OCI-M2 (cell line): ENCODE measurements around the gene ZNF316.
"Not testable (repeated sequence)": the region's sequence is repeated elsewhere in the genome, so short reads cannot be mapped to it uniquely, and the experiment has no call there.

ENCODE experiments used
- DNase-seq: peaks from one replicate; lab custom pipeline; 2025; ENCODE audit not compliant: unreplicated experiment; lab: John Stamatoyannopoulos, UW

The ZNF316 gene

DNA sequence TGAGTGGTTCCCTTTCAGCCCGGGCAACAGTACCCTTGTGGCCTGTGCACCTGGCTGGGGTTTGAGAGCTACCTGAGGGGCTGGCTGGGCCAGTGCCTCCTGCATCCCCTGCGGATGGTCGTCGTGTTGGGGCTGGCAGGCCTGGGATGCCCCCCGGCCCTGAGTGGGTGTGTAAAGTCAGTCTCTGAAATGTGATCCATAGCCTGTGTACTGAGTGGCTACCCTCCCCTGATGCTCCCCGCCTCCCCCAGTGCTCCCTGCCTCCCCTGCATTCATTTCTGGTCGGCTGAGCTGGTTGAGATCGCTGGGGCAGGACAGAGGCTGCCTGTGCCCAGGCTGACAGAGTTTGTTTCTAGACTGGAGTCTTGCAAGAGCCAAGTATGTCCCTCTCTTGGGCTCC, 9.3 kb downstream of the ZNF316 start:
- DNase-seq = no peak

DNA sequence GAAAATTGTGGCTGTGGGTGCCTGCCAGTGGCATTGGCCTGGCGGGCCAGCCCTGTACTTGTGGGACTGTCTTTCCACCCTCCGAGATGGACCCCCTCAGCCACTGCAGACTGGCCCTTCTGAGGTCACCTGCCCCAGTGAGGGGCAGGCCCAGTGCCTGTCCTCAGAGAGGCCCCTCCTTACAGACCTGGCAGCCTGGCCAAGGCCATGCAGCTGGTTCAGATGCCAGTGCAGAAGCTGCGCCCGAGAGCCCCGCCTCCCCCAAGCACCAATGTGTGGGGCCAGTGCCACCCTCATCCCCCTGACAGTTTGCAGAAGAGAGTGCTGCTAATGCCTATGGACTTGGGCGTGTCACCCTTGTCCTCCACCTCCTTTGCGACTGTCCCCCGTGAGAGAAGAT, 10.0 kb downstream of the ZNF316 start:
- no peak for DNase-seq

DNA sequence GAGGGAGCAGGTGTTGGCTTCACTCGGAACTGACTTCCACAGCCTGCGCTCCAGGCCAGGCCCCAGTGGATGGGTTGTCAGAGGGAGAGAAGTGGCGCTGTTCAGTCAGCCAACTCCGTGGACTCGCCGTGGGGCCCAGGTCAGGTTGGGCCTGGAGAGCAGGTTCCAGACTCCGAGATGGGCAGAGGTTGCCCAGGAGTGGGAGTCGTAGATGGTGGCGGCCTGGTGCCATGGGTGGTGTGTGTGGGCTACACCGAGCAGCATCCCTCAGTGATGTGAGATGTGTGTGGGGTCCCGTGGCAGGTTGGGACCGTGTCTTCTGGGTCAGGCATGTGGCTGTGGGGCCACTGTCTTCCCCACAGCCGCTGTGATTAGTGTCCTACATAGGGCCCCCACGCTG, 10.4 kb downstream of the ZNF316 start:
- no peak for DNase-seq

DNA sequence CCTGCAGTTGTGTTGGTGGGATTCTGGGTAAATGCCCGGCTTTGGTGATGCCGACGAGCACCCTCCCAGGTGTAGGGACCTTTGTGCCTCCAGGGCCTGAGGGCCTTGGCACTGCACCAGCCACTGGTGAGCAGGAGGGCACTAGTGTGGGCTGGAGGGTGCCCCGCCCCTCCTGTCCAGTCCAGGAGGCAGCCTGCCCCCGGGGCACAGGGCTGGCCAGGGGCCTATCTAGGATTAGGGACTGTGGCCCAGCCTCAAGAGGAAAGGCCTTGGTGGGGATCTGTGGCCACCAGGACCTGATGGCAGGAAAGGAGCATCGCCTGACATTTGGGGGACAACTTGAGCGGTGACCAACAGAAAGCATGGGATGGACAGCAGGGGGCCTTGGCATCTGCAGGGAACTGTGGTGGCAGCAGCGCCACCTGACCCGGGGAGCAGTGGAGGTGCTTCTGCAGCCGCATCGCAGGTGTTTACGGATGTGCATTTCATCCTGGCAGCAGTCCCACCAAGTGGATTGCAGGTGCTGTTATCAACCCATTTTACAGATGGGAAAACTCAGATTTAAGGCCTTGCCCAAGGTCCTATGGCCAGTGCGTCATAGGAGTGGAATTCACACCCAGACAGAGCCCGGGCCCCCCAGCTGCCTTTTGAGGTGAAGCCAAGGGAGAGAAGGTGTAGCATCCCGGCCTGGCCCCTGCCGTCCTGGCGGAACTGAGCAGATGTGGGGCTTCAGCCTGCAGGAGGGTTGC, 11.1 kb downstream of the ZNF316 start:
- DNase-seq = no peak

DNA sequence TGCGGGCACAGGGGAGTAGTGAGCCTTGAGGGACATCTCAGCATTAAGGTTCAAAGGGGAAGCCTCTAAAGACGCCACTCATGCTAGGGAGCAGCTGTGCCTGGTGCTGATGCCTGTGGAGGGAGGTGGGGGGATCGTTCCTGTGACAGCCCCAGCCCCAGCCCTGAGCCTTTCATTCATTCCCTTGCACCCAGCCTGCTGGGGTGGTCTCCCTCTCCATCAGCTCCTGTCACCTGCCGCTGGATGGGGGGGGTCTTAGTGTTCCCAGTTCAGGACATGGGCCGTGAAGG, 11.6 kb downstream of the ZNF316 start:
- DNase-seq = no peak

DNA sequence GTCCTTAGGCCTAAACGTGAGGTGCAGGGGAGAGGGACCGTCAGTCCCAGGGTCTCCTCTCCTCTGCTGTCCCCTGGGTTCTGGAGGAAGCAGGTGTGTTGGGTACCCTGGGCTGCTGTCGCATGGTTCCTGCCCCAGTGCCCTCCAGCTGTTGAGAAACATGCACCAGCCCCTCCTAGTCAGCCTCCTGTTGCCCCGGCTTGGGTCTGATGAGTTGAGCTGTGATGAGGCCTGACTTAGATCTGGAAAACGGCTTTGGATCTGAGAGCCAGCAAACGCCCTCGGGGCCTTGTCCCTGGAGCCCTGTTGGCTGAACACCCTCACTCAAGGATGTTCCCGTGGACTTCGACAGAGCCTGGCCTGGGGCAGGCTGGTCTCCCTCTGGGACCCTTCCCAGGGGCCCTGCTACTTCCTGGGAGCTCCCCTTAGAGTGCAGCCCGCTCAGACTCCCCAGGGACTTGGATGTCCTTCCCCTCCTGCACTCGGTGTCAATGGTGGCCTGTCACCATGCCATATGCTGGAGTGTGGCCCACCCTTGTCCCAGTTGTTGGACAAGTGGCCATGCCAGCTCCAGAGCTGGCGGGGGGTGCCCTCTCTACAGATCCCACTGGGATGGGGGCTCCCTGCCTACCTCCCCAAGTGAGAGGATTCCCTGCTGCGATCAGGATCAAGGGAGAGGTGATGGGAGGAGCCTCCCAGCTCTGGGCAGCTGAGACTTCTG, 12.3 kb downstream of the ZNF316 start:
- no peak for DNase-seq

DNA sequence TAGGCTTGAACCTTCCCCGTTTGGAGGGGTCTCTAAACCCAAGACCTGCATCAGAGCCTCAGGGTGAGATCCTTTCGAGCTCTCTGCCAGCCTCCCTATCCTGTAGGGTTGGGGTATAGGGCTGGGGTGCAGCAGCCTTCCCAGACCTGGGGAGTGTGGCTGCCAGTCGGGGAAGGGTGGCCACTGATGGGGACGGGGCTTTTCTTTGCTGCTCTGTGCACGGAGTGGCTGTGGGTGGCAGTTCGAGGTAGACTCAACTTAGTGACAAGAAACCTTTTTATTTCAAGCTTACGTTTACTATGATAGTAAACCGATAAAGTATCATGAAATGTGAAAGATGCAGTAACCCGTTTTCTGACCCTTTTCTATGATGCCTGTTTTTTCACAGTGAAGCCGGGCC, 13.0 kb downstream of the ZNF316 start:
- DNase-seq = no peak

DNA sequence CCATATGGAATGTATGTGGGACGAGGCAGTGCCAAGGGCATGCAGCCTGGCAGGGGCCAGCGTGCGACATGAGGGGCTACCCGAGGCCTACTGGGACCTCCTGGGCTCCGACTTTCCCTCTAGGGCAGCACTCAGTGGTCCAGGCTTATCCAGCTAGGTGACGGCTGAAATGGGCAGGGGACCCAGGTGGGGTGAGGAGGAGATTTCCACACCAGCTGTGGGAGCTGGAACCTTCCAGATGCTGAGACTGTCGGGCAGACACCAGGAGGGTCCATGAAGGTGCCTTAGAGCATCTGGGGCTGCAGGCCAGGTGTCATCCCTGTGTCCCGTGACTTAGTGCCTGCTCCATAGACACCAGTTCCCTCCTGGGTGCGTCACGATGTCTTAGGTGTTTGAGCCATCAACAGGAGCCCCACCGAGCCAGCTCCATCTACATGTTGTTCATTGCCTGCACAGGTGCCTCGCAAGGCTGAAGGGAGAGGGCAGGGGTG, 13.4 kb downstream of the ZNF316 start:
- no peak for DNase-seq

DNA sequence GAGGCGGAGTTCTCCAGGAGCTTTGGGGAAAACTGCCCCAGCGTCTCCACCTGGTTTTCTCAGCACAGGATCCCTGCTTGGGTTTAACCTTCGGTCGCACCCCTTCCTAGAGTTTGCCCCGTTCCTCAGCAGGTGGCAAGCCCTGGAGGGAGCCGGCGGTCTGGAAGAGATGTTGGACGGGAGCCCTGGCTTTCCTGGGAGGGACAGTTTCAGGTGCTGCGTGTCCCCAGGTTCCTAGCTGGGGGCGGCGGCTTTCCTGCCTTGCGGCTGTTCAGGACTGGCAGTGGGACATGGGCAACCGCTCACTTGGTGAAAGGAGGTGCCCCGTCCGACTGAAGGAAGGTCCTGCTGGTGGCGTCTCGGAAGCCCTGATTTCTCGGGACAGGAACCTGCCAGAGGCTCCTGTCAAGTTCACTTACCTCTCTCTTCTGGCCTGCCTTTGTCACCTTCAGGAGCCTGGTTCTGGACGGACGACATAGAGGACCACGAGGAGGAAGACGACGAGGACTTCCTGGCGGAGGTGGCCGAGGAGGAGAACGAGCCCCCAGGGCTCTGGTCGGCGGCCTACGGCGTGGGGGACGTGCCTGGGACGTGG, 14.8 kb downstream of the ZNF316 start:
- DNase-seq = no peak

DNA sequence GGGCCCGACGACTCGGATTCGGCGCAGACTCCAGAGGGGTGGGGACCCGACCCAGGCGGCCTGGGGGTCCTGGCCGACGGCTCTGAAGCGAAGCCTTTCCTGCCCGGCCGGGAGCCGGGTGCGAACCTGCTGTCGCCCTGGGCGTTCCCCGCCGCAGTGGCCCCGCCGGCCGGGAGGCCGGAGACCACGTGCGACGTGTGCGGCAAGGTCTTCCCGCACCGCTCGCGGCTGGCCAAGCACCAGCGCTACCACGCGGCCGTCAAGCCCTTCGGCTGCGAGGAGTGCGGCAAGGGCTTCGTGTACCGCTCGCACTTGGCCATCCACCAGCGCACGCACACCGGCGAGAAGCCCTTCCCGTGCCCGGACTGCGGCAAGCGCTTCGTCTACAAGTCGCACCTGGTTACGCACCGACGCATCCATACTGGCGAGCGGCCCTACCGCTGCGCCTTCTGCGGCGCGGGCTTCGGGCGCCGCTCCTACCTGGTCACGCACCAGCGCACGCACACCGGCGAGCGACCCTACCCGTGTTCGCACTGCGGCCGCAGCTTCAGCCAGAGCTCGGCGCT, 15.4 kb downstream of the ZNF316 start:
- DNase-seq = no peak

DNA sequence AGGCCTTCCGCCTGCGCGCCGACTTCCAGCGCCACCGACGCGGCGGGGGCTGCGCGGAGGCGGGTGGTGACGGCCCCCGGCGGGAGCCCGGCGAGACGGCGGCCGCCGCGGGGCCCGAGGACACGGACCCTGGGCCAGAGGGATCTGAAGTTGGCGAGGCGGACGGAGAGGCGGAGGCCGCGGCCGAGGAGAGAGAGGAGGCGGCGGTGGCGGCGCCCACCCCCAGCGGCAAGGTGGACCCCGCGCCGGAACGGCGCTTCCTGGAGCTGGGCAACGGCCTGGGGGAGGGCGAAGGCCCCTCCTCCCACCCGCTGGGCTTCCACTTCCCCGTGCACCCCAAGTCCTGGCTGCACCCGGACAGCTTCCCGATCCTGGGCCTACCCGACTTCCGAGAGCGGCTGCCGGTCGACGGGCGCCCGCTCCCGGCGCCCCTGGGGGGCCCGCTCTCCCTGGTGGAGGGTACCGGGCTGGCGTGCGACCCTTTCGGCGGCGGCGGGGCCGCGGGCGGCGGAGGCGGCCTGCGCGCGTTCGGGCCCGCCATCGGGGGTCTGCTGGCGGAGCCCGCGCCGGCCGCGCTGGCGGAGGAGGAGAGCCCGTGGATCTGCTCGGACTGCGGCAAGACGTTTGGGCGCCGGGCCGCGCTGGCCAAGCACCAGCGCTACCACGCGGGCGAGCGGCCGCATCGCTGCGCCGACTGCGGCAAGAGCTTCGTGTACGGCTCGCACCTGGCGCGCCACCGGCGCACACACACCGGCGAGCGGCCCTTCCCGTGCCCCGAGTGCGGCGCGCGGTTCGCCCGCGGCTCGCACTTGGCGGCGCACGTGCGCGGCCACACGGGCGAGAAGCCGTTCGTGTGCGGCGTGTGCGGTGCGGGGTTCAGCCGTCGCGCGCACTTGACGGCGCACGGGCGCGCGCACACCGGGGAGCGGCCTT, 16.2 kb downstream of the ZNF316 start:
- DNase-seq = no peak

DNA sequence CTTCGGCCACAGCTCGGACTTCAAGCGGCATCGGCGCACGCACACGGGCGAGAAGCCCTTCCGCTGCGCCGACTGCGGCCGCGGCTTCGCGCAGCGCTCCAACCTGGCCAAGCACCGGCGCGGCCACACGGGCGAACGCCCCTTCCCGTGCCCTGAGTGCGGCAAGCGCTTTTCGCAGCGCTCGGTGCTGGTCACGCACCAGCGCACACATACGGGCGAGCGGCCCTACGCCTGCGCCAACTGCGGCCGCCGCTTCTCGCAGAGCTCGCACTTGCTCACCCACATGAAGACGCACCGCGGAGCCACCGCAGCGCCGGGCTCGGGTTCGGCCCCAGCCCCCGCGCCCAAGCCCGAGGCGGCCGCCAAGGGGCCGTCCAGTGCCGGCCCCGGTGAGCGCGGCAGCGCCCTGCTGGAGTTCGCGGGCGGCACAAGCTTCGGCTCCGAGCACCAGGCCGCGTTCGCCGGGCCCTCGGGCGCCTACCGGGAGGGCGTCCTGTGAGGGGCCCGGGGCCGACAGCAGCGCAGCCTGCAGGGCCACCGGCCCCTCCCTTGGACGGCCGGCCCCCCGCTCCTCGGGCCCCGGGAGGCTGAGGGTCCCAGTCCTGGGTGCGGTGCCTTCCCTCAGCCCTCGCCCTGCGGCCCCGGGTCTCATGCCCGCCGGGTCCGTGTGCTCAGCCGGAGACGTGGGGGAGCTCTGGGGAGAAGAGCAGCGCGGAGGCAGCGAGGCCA, 17.2 kb downstream of the ZNF316 start:
- DNase-seq = no peak

DNA sequence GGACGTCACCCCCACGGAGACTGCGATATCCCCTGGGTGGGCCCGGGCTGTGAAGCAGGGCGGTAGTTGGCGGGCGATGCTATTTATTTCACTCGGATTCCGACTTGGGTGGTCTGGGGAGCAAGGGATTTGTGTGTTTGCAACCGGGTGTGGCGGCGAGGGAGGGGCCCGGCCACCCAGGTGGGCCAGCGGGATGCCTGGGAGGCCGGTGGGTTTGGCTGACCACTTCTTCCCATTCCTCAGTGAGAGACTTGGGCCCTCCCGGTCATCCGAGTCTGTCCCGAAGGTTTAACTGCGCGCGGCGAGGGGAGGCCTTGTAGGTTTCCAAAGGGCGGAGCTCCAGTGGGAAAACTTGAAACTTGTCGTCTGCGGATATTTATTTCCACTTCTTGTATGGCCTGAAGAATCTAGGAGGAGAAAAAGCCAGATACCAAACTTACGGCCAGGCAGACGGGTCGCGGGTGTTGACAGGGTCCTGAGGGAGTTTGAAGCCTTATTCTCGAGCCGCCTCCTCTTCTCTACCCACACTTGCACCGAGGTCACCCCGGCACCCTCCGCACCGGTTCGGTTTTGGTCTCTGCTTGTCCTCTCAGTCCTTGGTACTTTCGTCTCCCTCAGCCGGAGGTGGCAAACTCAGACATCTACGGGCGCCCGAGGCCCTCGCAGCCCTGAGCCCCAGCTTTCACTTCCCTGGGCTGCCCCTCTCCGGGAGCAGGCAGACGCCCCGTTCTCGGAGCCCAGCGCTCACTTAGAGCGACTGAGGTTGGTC, 17.9 kb downstream of the ZNF316 start:
- no peak for DNase-seq

DNA sequence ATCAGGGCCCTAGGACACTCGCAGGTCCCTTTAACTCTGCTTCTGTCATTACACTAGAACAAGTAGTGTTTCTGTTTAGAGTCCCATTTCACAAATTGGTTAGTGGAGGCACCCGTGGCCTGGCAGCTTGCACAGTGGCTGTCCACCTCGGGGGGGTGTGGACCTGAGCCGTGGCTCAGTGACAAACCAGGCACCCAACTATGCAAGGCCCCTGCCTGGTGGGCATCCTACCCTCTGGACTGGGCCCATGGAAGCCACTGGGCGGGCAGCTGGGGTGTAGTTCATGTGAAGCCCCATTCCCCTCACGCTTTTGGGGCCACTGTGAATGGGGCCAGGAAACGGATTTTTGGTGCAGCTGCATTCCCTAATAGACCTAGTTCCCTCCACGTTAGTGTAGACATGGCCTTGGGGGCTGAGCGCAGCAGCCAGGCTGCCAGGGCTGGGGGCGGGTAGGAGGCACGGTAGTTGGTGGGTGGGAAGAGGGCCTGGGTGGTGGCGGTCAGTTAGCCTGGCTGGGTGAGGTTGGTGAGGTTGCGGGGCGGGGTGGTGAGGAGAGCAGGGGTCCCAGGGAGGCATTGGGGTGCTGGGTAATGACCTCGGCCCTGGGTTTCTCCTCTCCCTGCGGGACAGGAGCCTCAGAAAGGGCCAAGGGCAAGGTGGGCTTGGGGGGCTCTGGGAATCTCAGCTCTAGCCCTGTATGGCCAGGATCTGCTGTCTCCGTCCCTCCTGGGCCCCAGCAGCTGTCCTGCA, 18.7 kb downstream of the ZNF316 start:
- no peak for DNase-seq

DNA sequence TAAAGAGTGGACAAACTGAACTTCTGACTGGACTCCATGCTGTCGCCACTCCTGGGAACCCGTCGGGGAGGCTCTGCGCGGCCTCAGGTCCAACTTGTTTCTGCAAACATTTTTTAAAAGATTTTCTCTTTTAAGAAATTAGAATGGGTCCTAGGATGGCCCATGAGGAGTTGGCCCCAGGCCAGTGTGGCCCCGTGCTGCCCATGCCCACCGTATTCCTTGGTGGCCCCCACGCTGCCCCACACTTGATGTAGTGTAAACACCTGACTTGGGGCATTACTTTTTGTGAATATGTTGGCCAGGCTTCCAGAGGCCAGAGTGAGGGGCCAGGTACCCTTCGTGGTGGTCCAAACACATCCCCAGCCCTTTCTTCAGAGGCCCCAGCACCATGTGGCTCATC, 19.3 kb downstream of the ZNF316 start:
- no peak for DNase-seq

DNA sequence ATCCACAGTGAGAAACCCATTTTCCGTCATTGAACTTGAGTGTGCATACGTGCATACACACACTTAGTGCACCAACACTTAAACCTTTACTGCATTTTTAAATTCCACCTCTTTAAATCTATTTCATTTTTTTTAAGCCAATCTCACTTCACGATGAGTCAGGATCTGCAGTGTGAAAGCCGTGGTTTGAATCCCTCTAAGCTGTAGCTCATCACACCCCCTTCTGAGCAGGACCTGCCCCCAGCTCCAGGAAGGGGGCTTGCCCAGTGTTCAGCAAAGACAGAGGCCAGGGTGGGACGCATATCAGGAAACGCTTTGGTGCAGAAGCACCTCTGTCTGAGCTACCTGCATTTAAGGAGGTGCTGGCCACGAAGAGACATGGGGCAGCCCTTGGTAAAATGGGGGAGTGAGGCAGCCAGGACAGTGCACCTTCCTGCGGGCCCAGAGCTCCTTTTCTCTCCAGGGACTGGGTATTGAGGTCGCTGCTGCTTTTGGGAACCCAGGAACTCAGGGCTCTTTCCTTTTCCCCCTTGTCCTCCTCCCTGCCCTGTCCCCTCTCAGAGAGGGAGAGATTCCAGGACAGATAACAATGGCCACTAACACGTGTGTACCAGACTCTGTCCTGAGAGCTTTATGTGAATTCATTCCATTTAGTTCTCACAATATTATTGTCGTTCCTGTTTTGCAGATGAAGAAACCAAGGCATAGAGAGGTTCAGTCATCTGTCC, 21.7 kb downstream of the ZNF316 start:
- no peak for DNase-seq

DNA sequence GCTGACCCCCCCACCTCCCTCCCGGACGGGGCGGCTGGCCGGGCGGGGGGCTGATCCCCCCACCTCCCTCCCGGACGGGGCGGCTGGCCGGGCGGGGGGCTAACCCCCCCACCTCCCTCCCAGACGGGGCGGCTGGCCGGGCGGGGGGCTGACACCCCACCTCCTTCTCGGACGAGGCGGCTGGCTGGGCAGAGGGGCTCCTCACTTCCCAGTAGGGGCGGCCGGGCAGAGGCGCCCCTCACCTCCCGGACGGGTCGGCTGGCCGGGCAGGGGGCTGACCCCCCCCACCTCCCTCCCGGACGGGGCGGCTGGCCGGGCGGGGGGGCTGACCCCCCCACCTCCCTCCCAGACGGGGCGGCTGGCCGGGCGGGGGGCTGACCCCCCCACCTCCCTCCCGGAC, 33.7 kb downstream of the ZNF316 start:
- not testable (repeated sequence) for DNase-seq

DNA sequence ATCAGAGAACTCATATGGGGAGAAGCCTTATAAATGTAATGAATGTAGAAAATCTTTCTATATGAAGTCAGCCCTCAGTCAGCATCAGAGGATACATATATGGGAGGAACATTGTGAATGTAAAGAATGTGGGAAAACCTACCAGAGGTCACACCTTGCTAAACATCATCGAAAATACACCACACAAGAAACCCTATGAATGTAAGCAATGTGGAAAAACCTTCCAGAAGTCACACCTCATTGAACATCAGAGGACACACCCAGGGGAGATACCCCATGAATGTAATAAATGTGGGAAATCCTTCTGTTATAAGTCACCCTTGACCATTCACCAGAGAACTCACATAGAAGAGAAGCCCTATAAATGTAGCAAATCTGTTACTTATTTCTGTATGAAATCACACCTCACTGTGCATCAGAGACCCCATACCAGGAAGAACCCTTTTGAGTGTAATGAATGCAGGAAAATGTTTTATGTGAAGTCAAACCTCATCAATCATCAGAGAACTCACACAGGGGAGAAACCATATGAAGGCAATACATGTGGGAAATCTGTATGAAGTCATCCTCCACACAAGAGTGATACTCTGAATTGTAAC, 38.8 kb downstream of the ZNF316 start:
- DNase-seq = no peak
